H1 (cell line): ENCODE results near the gene TAS1R3. TPM values are rescaled to one million over a fixed set of nuclear protein-coding genes. Genes with fewer than 3 reads are reported as not detected.
A peak's percentile ranks its signal among the peaks of the same experiment; 100 is the strongest.

Source experiments
- CTCF ChIA-PET: fragments of 300-600 bp; sonication (Branson Sonifier 250); formaldehyde crosslinking; loops from one replicate; lab custom pipeline; 2021; ENCODE audit not compliant: partially characterized antibody; lab: Charles Lee
- POLR2A ChIA-PET: fragments of 300-600 bp; sonication (Branson Sonifier 250); formaldehyde crosslinking; loops from one replicate; lab custom pipeline; 2021; ENCODE audit warnings: inconsistent platforms; ENCODE audit not compliant: partially characterized antibody; lab: Charles Lee
- DNase-seq, 2 experiments: peaks; one replicate each; pipeline versions ENCODE4 v3.0.0 to v3.0.0-alpha.2; 2010 to 2022; ENCODE audit warnings: low spot score in 2 of 2, low read depth in 1 of 2, mixed read lengths in 1 of 2
- FAIRE-seq: peaks from 2 replicates; lab custom pipeline; 2011; peaks lifted over from hg19 to GRCh38; lab: Jason Lieb, UNC
- H2AFZ ChIP-seq: 2 replicates; pipeline ENCODE4 v1.8.1; 2012; ENCODE audit warnings: low read length, inconsistent platforms
- H2AK5ac ChIP-seq: 2 replicates; pipeline ENCODE4 v1.6.1; 2013; ENCODE audit warnings: low read depth, low read length
- H2BK120ac ChIP-seq: replicated peaks from 2 replicates; pipeline ENCODE3; 2013; ENCODE audit warnings: low read depth, low read length, inconsistent platforms
- H2BK12ac ChIP-seq: 2 replicates; pipeline ENCODE4 v1.6.1; 2013; ENCODE audit warnings: low read depth, low read length
- H2BK15ac ChIP-seq: 2 replicates; pipeline ENCODE4 v1.6.1; 2013; ENCODE audit warnings: low read length
- H2BK20ac ChIP-seq: 2 replicates; pipeline ENCODE4 v1.6.1; 2013; ENCODE audit warnings: low read length
- H2BK5ac ChIP-seq: 2 replicates; pipeline ENCODE4 v1.6.1; 2013; ENCODE audit warnings: low read depth, low read length
- H3K14ac ChIP-seq: 2 replicates; pipeline ENCODE4 v1.6.1; 2013; ENCODE audit warnings: inconsistent platforms; ENCODE audit not compliant: insufficient read length
- H3K18ac ChIP-seq: 2 replicates; pipeline ENCODE4 v1.6.1; 2013; ENCODE audit warnings: low read length; ENCODE audit errors: extremely low read depth
- H3K23ac ChIP-seq: 2 replicates; pipeline ENCODE4 v1.6.1; 2013; ENCODE audit warnings: inconsistent platforms; ENCODE audit not compliant: insufficient read length
- H3K23me2 ChIP-seq: 2 replicates; pipeline ENCODE4 v1.6.1; 2013; ENCODE audit warnings: low read depth, low read length
- H3K27ac ChIP-seq: 2 replicates; pipeline ENCODE4 v1.6.1; 2011; ENCODE audit warnings: low read depth, low read length, inconsistent platforms
- H3K27me3 ChIP-seq, 4 experiments: replicated peaks in 1 of 4; 1 replicate in 1 of 4; 2 replicates in 3 of 4; pipeline versions ENCODE4 v1.6.1 to v1.8.1; 2011 to 2013; ENCODE audit warnings: low read length in 3 of 4, mild to moderate bottlenecking in 3 of 4, inconsistent platforms in 2 of 4, mixed read lengths in 2 of 4, moderate library complexity in 1 of 4; ENCODE audit not compliant: control insufficient read depth in 3 of 4, insufficient read depth in 3 of 4; ENCODE audit errors: extremely low read depth in 1 of 4
- H3K36me3 ChIP-seq, 4 experiments: 2 replicates each; pipeline versions ENCODE4 v1.6.1 to v1.8.1; 2011 to 2013; ENCODE audit warnings: mild to moderate bottlenecking in 4 of 4, low read length in 3 of 4, moderate library complexity in 2 of 4, control low read depth in 1 of 4, inconsistent platforms in 1 of 4; ENCODE audit not compliant: insufficient read depth in 4 of 4, control insufficient read depth in 2 of 4
- H3K4ac ChIP-seq: replicated peaks from 2 replicates; pipeline ENCODE3; 2013; ENCODE audit warnings: low read length, low read depth, mixed read lengths, inconsistent platforms; ENCODE audit not compliant: insufficient read length
- H3K4me1 ChIP-seq, 4 experiments: replicated peaks in 1 of 4; 1 replicate in 1 of 4; 2 replicates in 3 of 4; pipeline versions ENCODE4 v1.6.1 to v1.8.1; 2011 to 2013; ENCODE audit warnings: low read length in 3 of 4, inconsistent platforms in 2 of 4, mixed read lengths in 1 of 4; ENCODE audit not compliant: insufficient read depth in 4 of 4, control insufficient read depth in 3 of 4
- H3K4me2 ChIP-seq, 2 experiments: 2 replicates each; pipeline versions ENCODE4 v1.6.1 to v1.8.1; 2011 to 2013; ENCODE audit warnings: low read depth in 2 of 2, low read length in 2 of 2, control low read depth in 1 of 2, inconsistent platforms in 1 of 2, mild to moderate bottlenecking in 1 of 2; ENCODE audit not compliant: insufficient read depth in 1 of 2
- H3K4me3 ChIP-seq, 4 experiments: fragments of 200-600, 300-600 bp in 1 of 4; sonication (generic), shearing (Covaris generic), sonication (Bioruptor Twin) in 1 of 4; 2 replicates each; pipeline versions ENCODE4 v1.5.1 to v1.8.1; 2011 to 2016; ENCODE audit warnings: low read length in 4 of 4, low read depth in 3 of 4, control low read depth in 2 of 4, inconsistent platforms in 2 of 4, mild to moderate bottlenecking in 2 of 4, mixed read lengths in 1 of 4, moderate library complexity in 1 of 4; ENCODE audit not compliant: insufficient read depth in 2 of 4; ENCODE audit errors: extremely low read depth in 1 of 4
- H3K56ac ChIP-seq: replicated peaks from 2 replicates; pipeline ENCODE3; 2013; ENCODE audit warnings: low read depth, mild to moderate bottlenecking, mixed read lengths, low read length, inconsistent platforms; ENCODE audit not compliant: insufficient read length
- H3K79me1 ChIP-seq: 2 replicates; pipeline ENCODE4 v1.6.1; 2013; ENCODE audit warnings: low read depth, low read length, control low read depth
- H3K79me2 ChIP-seq, 2 experiments: 2 replicates each; pipeline versions ENCODE4 v1.6.1 to v1.8.1; 2012 to 2013; ENCODE audit warnings: low read length in 2 of 2, mild to moderate bottlenecking in 2 of 2, inconsistent platforms in 1 of 2; ENCODE audit not compliant: insufficient read depth in 2 of 2, control insufficient read depth in 1 of 2
- H3K9ac ChIP-seq, 4 experiments: replicated peaks in 1 of 4; 1 replicate in 1 of 4; 2 replicates in 3 of 4; pipeline versions ENCODE4 v1.6.1 to v1.8.1; 2011 to 2013; ENCODE audit warnings: low read depth in 3 of 4, low read length in 3 of 4, control low read depth in 2 of 4, mild to moderate bottlenecking in 2 of 4, moderate library complexity in 2 of 4, inconsistent platforms in 1 of 4; ENCODE audit errors: extremely low read depth in 1 of 4
- H3K9me3 ChIP-seq, 2 experiments: 2 replicates each; pipeline versions ENCODE4 v1.6.1 to v1.8.1; 2012 to 2013; ENCODE audit warnings: mild to moderate bottlenecking in 2 of 2, moderate library complexity in 2 of 2, control low read depth in 1 of 2, inconsistent platforms in 1 of 2, low read depth in 1 of 2, low read length in 1 of 2, mixed read lengths in 1 of 2; ENCODE audit not compliant: insufficient read depth in 2 of 2
- H4K20me1 ChIP-seq, 2 experiments: replicated peaks in 1 of 2; 2 replicates each; pipeline versions ENCODE3 to v1.8.1; 2011 to 2013; ENCODE audit warnings: inconsistent platforms in 2 of 2, low read length in 2 of 2, mild to moderate bottlenecking in 1 of 2; ENCODE audit not compliant: insufficient read depth in 2 of 2, control insufficient read depth in 1 of 2
- H4K5ac ChIP-seq: 2 replicates; pipeline ENCODE4 v1.6.1; 2013; ENCODE audit warnings: low read length, low read depth, mixed read lengths, inconsistent platforms; ENCODE audit not compliant: insufficient read length
- H4K8ac ChIP-seq: 2 replicates; pipeline ENCODE4 v1.8.0; 2013; ENCODE audit warnings: mild to moderate bottlenecking, moderate library complexity, low read length, inconsistent platforms; ENCODE audit not compliant: insufficient read depth; ENCODE audit errors: extremely low read depth
- H4K91ac ChIP-seq: replicated peaks from 2 replicates; pipeline ENCODE3; 2013; ENCODE audit warnings: low read length, mixed read lengths, inconsistent platforms; ENCODE audit not compliant: insufficient read length
- CHD1 ChIP-seq: IDR thresholded peaks from 2 replicates; pipeline ENCODE4 v1.6.1; 2012; ENCODE audit warnings: low read depth, low read length, improper control_type of control experiment
- RBBP5 ChIP-seq: IDR thresholded peaks from 2 replicates; pipeline ENCODE4 v1.7.1; 2012; ENCODE audit warnings: low read depth, mild to moderate bottlenecking, inconsistent platforms, low read length, moderate library complexity, borderline replicate concordance
- WGBS, 2 experiments: shearing (Covaris generic) in 1 of 2; methylation state at CpG; one replicate each; pipeline versions ENCODE4 v1.1.6 to v1.1.7; 2013 to 2015; ENCODE audit warnings: low lambda C conversion rate in 2 of 2, mixed read lengths in 2 of 2, inconsistent platforms in 1 of 2, low coverage in 1 of 2, missing lambda C conversion rate in 1 of 2; ENCODE audit not compliant: insufficient replicate concordance in 2 of 2, insufficient coverage in 1 of 2, insufficient read length in 1 of 2; ENCODE audit errors: extremely low coverage in 1 of 2, missing lambda C conversion rate in 1 of 2; 5-methylcytosine and 5-hydroxymethylcytosine counted together
- polyA plus RNA-seq, 7 experiments: library from polyadenylated mRNA; depleted of rRNA in 3 of 7; stranded (reverse) in 5 of 7; unstranded in 2 of 7; fragments of >200 nt in 5 of 7; fragments of 200-250 nt in 2 of 7; gene quantifications; 1 replicate in 5 of 7; 2 replicates in 1 of 7; 4 replicates in 1 of 7; pipeline versions ENCODE4 v1.2.1 to v1.2.3, GENCODE V29; 2011 to 2013; ENCODE audit warnings: missing spikeins in 2 of 7, mixed read lengths in 2 of 7
- total RNA-seq: library from RNA; stranded (reverse); fragmentation: NEBNext Ultra II Directional; extraction: Animal tissue kit (Norgen Biotek cat#: 25700); gene quantifications from 2 replicates; pipeline ENCODE4 v1.2.1, GENCODE V29; 2021

Gene TAS1R3
- total and polyA plus RNA-seq, 2 of the 8 experiments (the other 6 are each of a cell fraction or from before 2014, with no cell fraction given), result 0.03 to 0.19 TPM

- H2BK5ac ChIP-seq, result no peak overlapping the region
- 53% methylated on average over 4 of the region's 5 CpGs; no CpG with 5 or more reads in 1 of the 2 experiments for WGBS, 2 experiments
- no peak overlapping the region for H4K5ac ChIP-seq
- peak overlapping the region; percentile 4; the same call in 1 of the 2 replicates for H3K18ac ChIP-seq
- no peak overlapping the region for H3K14ac ChIP-seq
- H4K8ac ChIP-seq, result peak overlapping the region; percentile 8; the same call in 1 of the 2 replicates
- no peak overlapping the region for H3K56ac ChIP-seq
- no peak overlapping the region for H2AFZ ChIP-seq
- peaks cover 0 to 9% of the 10 kb centered on the region in 2 experiments for H4K20me1 ChIP-seq
- no peak overlapping the region for H3K4ac ChIP-seq
- no peak overlapping the region for H4K91ac ChIP-seq
- H2BK12ac ChIP-seq, result peak overlapping the region; percentile 90; the same call in 1 of the 2 replicates
- no peak for FAIRE-seq
- H3K23me2 ChIP-seq, result peaks cover 27% of the 10 kb centered on the region; the same call in 1 of the 2 replicates
- no peak overlapping the region for H3K23ac ChIP-seq
- peak overlapping the region in 1 of 4 experiments; percentile 61; a peak in 2 of 8 replicates for H3K4me3 ChIP-seq
- no peak overlapping the region for H2BK20ac ChIP-seq
- peak overlapping the region; percentile 69 to 95; a peak in 3 of 4 replicates for H3K4me2 ChIP-seq
- no peak overlapping the region for H3K9ac ChIP-seq
- H3K4me1 ChIP-seq, result peaks cover 2 to 43% (median 30%) of the 10 kb centered on the region in 4 experiments
- POLR2A ChIA-PET, result interaction anchor here (0.5 to 5.1 kb wide), 12 partner anchors 9 to 260 kb away, joined by 3 to 80 read pairs (median 4); partner anchors contain the start of gene AURKAIP1
- peaks cover 0 to 5% of the 10 kb centered on the region in 2 experiments; a peak in 2 of 4 replicates for H3K79me2 ChIP-seq
- peak overlapping the region; percentile 47 for H2BK120ac ChIP-seq
- CTCF ChIA-PET, result interaction anchor here (1.3 to 3.4 kb wide), 5 partner anchors 18 to 62 kb away, joined by 6 to 40 read pairs (median 8); partner anchors contain the start of gene AURKAIP1
- H2BK15ac ChIP-seq, result 0 out of 2 replicates have a peak overlapping the region, but pooled peaks have one; percentile 29
- H3K36me3 ChIP-seq, result no peaks in the 10 kb centered on the region
- TF ChIP-seq CHD1 (no peak), RBBP5 (0 out of 2 replicates have a peak, but pooled peaks have one; percentile 18)
- no peak overlapping the region for H3K27ac ChIP-seq
- H3K79me1 ChIP-seq, result no peaks in the 10 kb centered on the region; the same call in 1 of the 2 replicates
- H3K27me3 ChIP-seq, result peaks cover 9 to 17% (median 14%) of the 10 kb centered on the region in 4 experiments
- DNase-seq, result no peak
- H2AK5ac ChIP-seq, result 0 out of 2 replicates have a peak overlapping the region, but pooled peaks have one; percentile 53
- H3K9me3 ChIP-seq, result no peaks in the 10 kb centered on the region
These were observed 21.8 kb downstream of the TAS1R3 start for GRCh38 chr1:1352786-1353388.
